Uterus (tissue), 2 donors: ENCODE results near the gene SNRPD3.

ENCODE experiments used
- CTCF ChIP-seq, 4 experiments: fragments of 200-600 bp in 2 of 4; fragments of 450-650 bp in 2 of 4; sonication (generic) in 2 of 4; IDR thresholded peaks; one replicate each; pipeline ENCODE4 v1.5.1; 2016 to 2019; ENCODE audit warnings: antibody characterized with exemption in 4 of 4, mild to moderate bottlenecking in 2 of 4, moderate library complexity in 1 of 4
- POLR2A ChIP-seq, 2 donors: fragments of 450-650 bp; IDR thresholded peaks; one replicate each; pipeline ENCODE4 v1.6.1; 2016; ENCODE audit warnings: antibody characterized with exemption in 2 of 2, mild to moderate bottlenecking in 1 of 2, moderate library complexity in 1 of 2

GRCh38 chr22:24563246-24563645 is 7.4 kb downstream of the SNRPD3 start:
- TF ChIP-seq CTCF (IDR thresholded peaks at IDR 0.05) = no peak
- no peak for TF ChIP-seq POLR2A (IDR thresholded peaks at IDR 0.05)
